NB4 (cell line): ENCODE results near the gene HCCS.

Experiments used
- MAX ChIP-seq: IDR thresholded peaks from 2 replicates; pipeline ENCODE4 v1.6.1; 2011; ENCODE audit warnings: low read depth, low read length
- POLR2A ChIP-seq: IDR thresholded peaks from 2 replicates; pipeline ENCODE4 v1.6.1; 2011; ENCODE audit warnings: mild to moderate bottlenecking; ENCODE audit not compliant: insufficient read length; ENCODE audit errors: extremely low read depth
- TF ChIP-seq, protein P1 (sequence below): IDR thresholded peaks from one replicate; pipeline ENCODE4 v1.5.1; 2012; ENCODE audit warnings: low read depth, low read length

GRCh38 chrX:11105080-11105479 lies 6.1 kb upstream of the HCCS start:
- TF ChIP-seq, protein P1, sequence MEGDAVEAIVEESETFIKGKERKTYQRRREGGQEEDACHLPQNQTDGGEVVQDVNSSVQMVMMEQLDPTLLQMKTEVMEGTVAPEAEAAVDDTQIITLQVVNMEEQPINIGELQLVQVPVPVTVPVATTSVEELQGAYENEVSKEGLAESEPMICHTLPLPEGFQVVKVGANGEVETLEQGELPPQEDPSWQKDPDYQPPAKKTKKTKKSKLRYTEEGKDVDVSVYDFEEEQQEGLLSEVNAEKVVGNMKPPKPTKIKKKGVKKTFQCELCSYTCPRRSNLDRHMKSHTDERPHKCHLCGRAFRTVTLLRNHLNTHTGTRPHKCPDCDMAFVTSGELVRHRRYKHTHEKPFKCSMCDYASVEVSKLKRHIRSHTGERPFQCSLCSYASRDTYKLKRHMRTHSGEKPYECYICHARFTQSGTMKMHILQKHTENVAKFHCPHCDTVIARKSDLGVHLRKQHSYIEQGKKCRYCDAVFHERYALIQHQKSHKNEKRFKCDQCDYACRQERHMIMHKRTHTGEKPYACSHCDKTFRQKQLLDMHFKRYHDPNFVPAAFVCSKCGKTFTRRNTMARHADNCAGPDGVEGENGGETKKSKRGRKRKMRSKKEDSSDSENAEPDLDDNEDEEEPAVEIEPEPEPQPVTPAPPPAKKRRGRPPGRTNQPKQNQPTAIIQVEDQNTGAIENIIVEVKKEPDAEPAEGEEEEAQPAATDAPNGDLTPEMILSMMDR = no peak
- no peak for TF ChIP-seq POLR2A
- TF ChIP-seq MAX = no peak
